Mammary epithelial cell (primary cell): ENCODE data around the gene ZNF680.

Experiments
- CTCF ChIP-seq, 2 donors: IDR thresholded peaks in 1 of 2; conservative IDR thresholded peaks in 1 of 2; 2 replicates each; pipeline ENCODE4 v1.5.1; 2011 to 2012; ENCODE audit warnings: inconsistent platforms in 2 of 2, low read length in 2 of 2, mild to moderate bottlenecking in 2 of 2, control low read depth in 1 of 2, low read depth in 1 of 2; ENCODE audit not compliant: insufficient read depth in 1 of 2; ENCODE audit errors: extremely low read depth in 1 of 2
- EZH2 ChIP-seq: IDR thresholded peaks from 2 replicates; pipeline ENCODE4 v1.6.1; 2012; ENCODE audit warnings: low read length, inconsistent platforms, borderline replicate concordance

GRCh38 chr7:64559206-64559605 is 3.7 kb downstream of the ZNF680 start:
- TF ChIP-seq CTCF (conservative IDR thresholded peaks at IDR 0.05 in 1 of 2, IDR thresholded peaks at IDR 0.05 in 1 of 2; ENCODE audit: extremely low read depth in 1 of 2, insufficient read depth in 1 of 2, low read depth in 1 of 2, low read length in 2 of 2): no peak
- no peak for TF ChIP-seq EZH2
